RKO (cell line): ENCODE data around the gene CXorf51A.
"Not testable (repeated sequence)": the region's sequence is repeated elsewhere in the genome, so short reads cannot be mapped to it uniquely, and the experiment has no call there.

Experiments
- DNase-seq: peaks from one replicate; pipeline ENCODE4 v3.0.0-alpha.2; 2016; ENCODE audit warnings: low spot score

The CXorf51A gene

DNA sequence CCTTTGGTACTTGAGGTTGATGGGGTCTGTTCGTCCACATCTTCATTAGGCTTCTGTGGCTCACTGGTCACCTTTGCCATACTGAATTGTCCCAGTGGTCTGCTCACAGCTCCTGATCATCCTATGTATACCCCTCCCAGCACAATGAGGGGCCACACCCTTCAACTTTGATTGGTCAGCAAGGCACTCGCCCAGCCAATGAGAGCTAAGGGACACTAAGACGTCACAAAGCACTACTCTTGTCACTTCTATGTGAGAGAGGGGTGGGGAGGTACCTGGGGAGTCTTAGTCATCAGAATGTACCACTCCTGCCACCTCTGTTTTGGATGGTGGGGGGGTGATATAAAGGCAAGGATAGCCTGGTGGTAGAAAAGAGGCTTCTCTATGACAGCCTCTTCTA is at the start of gene CXorf51A:
CXorf51A (minus strand) TSS at position 101 of the 400 bp plus-strand sequence; CDS start at position 80, 21 bp downstream.
- not testable (repeated sequence) for DNase-seq

DNA sequence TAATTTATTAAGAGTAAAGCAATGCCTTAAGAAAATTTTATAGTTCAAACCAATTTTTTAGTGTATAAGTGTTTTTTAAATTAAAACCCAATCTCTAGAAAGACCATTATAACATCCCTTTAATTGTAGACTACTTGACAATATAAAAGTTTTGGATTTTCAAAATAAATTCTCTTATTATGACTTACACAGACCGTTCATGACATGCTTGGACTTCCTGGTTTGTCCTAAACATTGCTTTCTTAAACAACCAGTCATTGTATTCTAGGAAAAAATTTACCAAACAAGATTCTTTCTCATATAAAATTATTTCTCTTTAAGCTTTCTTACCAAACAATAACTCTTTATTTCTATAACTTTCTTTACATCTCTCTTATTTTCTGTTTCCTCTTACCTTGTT is 49.0 kb upstream of the CXorf51A start:
- DNase-seq: peak; percentile 7

DNA sequence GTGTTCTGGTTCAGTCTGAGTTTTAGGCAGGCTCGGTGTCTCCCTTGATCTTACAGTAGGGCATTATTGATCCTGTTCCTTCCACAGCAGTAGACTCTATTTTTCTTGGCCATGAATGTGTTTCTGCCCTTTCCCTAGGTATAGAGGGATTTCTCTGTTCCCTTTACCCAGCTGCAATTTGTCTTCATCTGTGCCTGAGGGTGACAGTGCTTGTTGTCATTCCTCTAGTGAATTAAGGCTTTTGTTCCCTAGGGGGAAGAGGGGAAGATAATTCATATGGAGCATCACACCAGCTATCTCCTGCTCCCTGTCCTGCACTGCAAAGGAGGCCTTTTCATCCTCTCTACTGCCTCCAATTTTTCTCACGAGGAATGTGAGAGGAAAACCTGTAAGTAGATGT is 39.7 kb upstream of the CXorf51A start:
- DNase-seq: no peak

DNA sequence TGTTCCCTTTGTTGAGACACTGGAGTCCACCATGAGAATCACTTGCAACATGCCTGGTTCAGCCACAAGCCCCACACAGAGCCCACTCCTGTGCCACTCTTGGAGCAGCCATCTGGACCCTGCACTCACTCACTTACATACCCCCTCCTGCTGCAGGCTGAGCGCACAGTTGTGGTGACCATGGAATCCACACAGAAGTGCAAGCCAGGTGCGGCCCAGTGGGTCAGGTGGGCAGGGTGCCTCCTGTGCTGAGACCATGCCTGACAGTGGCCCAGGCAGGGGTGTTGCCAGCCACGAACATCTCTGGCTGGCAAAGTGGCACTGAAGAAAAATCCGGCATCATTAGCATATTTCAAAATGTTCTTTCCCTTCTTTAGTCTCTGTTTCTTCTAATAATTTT is 17.4 kb upstream of the CXorf51A start:
- no peak for DNase-seq

DNA sequence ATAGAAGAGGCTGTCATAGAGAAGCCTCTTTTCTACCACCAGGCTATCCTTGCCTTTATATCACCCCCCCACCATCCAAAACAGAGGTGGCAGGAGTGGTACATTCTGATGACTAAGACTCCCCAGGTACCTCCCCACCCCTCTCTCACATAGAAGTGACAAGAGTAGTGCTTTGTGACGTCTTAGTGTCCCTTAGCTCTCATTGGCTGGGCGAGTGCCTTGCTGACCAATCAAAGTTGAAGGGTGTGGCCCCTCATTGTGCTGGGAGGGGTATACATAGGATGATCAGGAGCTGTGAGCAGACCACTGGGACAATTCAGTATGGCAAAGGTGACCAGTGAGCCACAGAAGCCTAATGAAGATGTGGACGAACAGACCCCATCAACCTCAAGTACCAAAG is 5.1 kb downstream of the CXorf51A start, which contains the start of gene CXorf51B:
CXorf51B (plus strand) TSS at position 301 of the 400 bp plus-strand sequence; CDS start at position 322, 21 bp downstream.
- not testable (repeated sequence) for DNase-seq
